Hematopoietic multipotent progenitor cell treated with erythropoietin and hydrocortisone succinate and interleukin-3 and kit ligand, for 6 days (in vitro differentiated cells): ENCODE results near the gene COL4A3.

Experiments used
- DNase-seq: peaks from one replicate; pipeline ENCODE4 v3.0.0-alpha.2; 2015

Gene COL4A3

GRCh38 chr2:227163998-227164762 is at the start of gene COL4A3, which contains the start of gene COL4A4:
Gene COL4A3, plus strand, starts transcription at chr2:227164624. Its CDS starts 103 bp downstream, at chr2:227164727.
Gene COL4A4, minus strand, starts transcription at chr2:227164205. Its CDS starts 16,722 bp downstream, at chr2:227147483.
- peak; percentile 33 for DNase-seq

GRCh38 chr2:227115761-227116160 is 48.7 kb upstream of the COL4A3 start:
- DNase-seq: no peak

GRCh38 chr2:227117027-227117426 is 47.4 kb upstream of the COL4A3 start:
- no peak for DNase-seq

- DNase-seq: no peak
Observed at GRCh38 chr2:227117852-227118251, 46.6 kb upstream of the COL4A3 start.

- no peak for DNase-seq
Observed at GRCh38 chr2:227118353-227118752, 46.1 kb upstream of the COL4A3 start.

- no peak for DNase-seq
Observed at GRCh38 chr2:227123697-227124096, 40.7 kb upstream of the COL4A3 start.

GRCh38 chr2:227124811-227125210 is 39.6 kb upstream of the COL4A3 start:
- DNase-seq: no peak

GRCh38 chr2:227125506-227125905 is 38.9 kb upstream of the COL4A3 start:
- peak; percentile 8 for DNase-seq

GRCh38 chr2:227127201-227127600 is 37.2 kb upstream of the COL4A3 start:
- no peak for DNase-seq

- DNase-seq: no peak
Observed at GRCh38 chr2:227130636-227131035, 33.8 kb upstream of the COL4A3 start.

- DNase-seq: no peak
Observed at GRCh38 chr2:227132986-227133385, 31.4 kb upstream of the COL4A3 start.

- no peak for DNase-seq
Observed at GRCh38 chr2:227134591-227134990, 29.8 kb upstream of the COL4A3 start.

GRCh38 chr2:227141301-227141700 is 23.1 kb upstream of the COL4A3 start:
- no peak for DNase-seq

- no peak for DNase-seq
Observed at GRCh38 chr2:227143895-227144294, 20.5 kb upstream of the COL4A3 start.

GRCh38 chr2:227146456-227146855 is 18.0 kb upstream of the COL4A3 start:
- no peak for DNase-seq

GRCh38 chr2:227147023-227147422 is 17.4 kb upstream of the COL4A3 start:
- no peak for DNase-seq

GRCh38 chr2:227148106-227148505 is 16.3 kb upstream of the COL4A3 start:
- DNase-seq: no peak

- DNase-seq: no peak
Observed at GRCh38 chr2:227150222-227150936, 14.0 kb upstream of the COL4A3 start.

GRCh38 chr2:227152093-227152766 is 12.2 kb upstream of the COL4A3 start:
- DNase-seq: no peak

- no peak for DNase-seq
Observed at GRCh38 chr2:227153307-227153706, 11.1 kb upstream of the COL4A3 start.

GRCh38 chr2:227153758-227154486 is 10.5 kb upstream of the COL4A3 start:
- DNase-seq: no peak

- DNase-seq: no peak
Observed at GRCh38 chr2:227154986-227155774, 9.2 kb upstream of the COL4A3 start.
